KBM-7 (cell line): ENCODE results near the gene CHD1L.
"Not testable (repeated sequence)": the region's sequence is repeated elsewhere in the genome, so short reads cannot be mapped to it uniquely, and the experiment has no call there.

ENCODE experiments used
- DNase-seq: peaks from one replicate; pipeline ENCODE4 v3.0.0-alpha.2; 2015
- in situ Hi-C: fragments of 300-500 bp; cut with MboI; formaldehyde crosslinking; loops from 2 replicates; pipeline ENCODE4 v1.14.3; 2020; ENCODE audit warnings: low sequenced_read_pairs, low pct_unique_long_range_greater_than_20kb, mixed read lengths

Gene CHD1L

GRCh38 chr1:147242449-147243227 is at the start of gene CHD1L:
TSS of gene CHD1L (plus strand) at chr1:147242684. CDS start at chr1:147242704, 20 bp downstream.
- in situ Hi-C loops, result no loop called here
- peak; percentile 97 for DNase-seq

GRCh38 chr1:147197324-147197723 is 45.2 kb upstream of the CHD1L start:
- DNase-seq, in situ Hi-C loops: not testable (repeated sequence)

GRCh38 chr1:147201276-147201675 is 41.2 kb upstream of the CHD1L start:
- DNase-seq, result no peak
- in situ Hi-C loops, result no loop called here

- in situ Hi-C loops, result no loop called here
- no peak for DNase-seq
These were observed 40.7 kb upstream of the CHD1L start for GRCh38 chr1:147201786-147202185.

- in situ Hi-C loops, result no loop called here
These were observed 39.9 kb upstream of the CHD1L start for GRCh38 chr1:147202576-147202975.

GRCh38 chr1:147204080-147204479 is 38.4 kb upstream of the CHD1L start:
- DNase-seq, result peak; percentile 51
- in situ Hi-C loops, result no loop called here

More at GRCh38 chr1:147202576-147202975, 39.9 kb upstream of the CHD1L start:
- DNase-seq, result no peak

- no peak for DNase-seq
- in situ Hi-C loops, result no loop called here
These were observed 35.3 kb upstream of the CHD1L start for GRCh38 chr1:147207192-147207591.

GRCh38 chr1:147208619-147209018 is 33.9 kb upstream of the CHD1L start:
- DNase-seq, result no peak
- in situ Hi-C loops, result no loop called here

- in situ Hi-C loops, result no loop called here
- DNase-seq, result no peak
These were observed 32.4 kb upstream of the CHD1L start for GRCh38 chr1:147209825-147210821.

GRCh38 chr1:147210987-147211386 is 31.5 kb upstream of the CHD1L start:
- no peak for DNase-seq
- in situ Hi-C loops, result no loop called here

GRCh38 chr1:147211577-147211976 is 30.9 kb upstream of the CHD1L start:
- in situ Hi-C loops, result no loop called here
- no peak for DNase-seq

- no peak for DNase-seq
- in situ Hi-C loops, result no loop called here
These were observed 29.2 kb upstream of the CHD1L start for GRCh38 chr1:147213271-147213670.

GRCh38 chr1:147214325-147214724 is 28.2 kb upstream of the CHD1L start:
- no peak for DNase-seq
- in situ Hi-C loops, result no loop called here

GRCh38 chr1:147214842-147215539 is 27.5 kb upstream of the CHD1L start:
- in situ Hi-C loops, result no loop called here
- no peak for DNase-seq

- in situ Hi-C loops, result no loop called here
- DNase-seq, result no peak
These were observed 27.0 kb upstream of the CHD1L start for GRCh38 chr1:147215540-147215916.

GRCh38 chr1:147216124-147216523 is 26.4 kb upstream of the CHD1L start:
- DNase-seq, result no peak
- in situ Hi-C loops, result no loop called here

GRCh38 chr1:147217141-147217540 is 25.3 kb upstream of the CHD1L start:
- in situ Hi-C loops, result no loop called here
- no peak for DNase-seq

GRCh38 chr1:147218606-147219005 is 23.9 kb upstream of the CHD1L start:
- in situ Hi-C loops, result no loop called here

More at GRCh38 chr1:147218606-147219005, 23.9 kb upstream of the CHD1L start:
- no peak for DNase-seq
